ENCODE measurements around the gene TH.

The TH gene

GRCh38 chr11:2208691-2209369 lies 37.2 kb upstream of the TH start:
- peak; percentile 1 for DNase-seq

- no peak for DNase-seq
Measured at GRCh38 chr11:2207773-2208621, 36.4 kb upstream of the TH start.

- DNase-seq, result no peak
Measured at GRCh38 chr11:2207212-2207611, 35.6 kb upstream of the TH start.

- no peak for DNase-seq
Measured at GRCh38 chr11:2205981-2206690, 34.5 kb upstream of the TH start.

- no peak for DNase-seq
Measured at GRCh38 chr11:2205214-2205720, 33.7 kb upstream of the TH start.

GRCh38 chr11:2204361-2205213 lies 33.0 kb upstream of the TH start:
- no peak for DNase-seq

- no peak for DNase-seq
Measured at GRCh38 chr11:2203440-2204259, 32.0 kb upstream of the TH start.

- no peak for DNase-seq
Measured at GRCh38 chr11:2202900-2203439, 31.4 kb upstream of the TH start.

- no peak for DNase-seq
Measured at GRCh38 chr11:2202071-2202899, 30.7 kb upstream of the TH start.

- no peak for DNase-seq
Measured at GRCh38 chr11:2201542-2201941, 29.9 kb upstream of the TH start.

- DNase-seq, result no peak
Measured at GRCh38 chr11:2200957-2201519, 29.4 kb upstream of the TH start.

- DNase-seq, result no peak
Measured at GRCh38 chr11:2200536-2200935, 28.9 kb upstream of the TH start.

GRCh38 chr11:2199466-2200341 lies 28.1 kb upstream of the TH start:
- no peak for DNase-seq

- DNase-seq, result no peak
Measured at GRCh38 chr11:2198621-2199365, 27.2 kb upstream of the TH start.

- DNase-seq, result no peak
Measured at GRCh38 chr11:2197771-2198520, 26.3 kb upstream of the TH start.

- DNase-seq, result peak; percentile 75
Measured at GRCh38 chr11:2196970-2197770, 25.6 kb upstream of the TH start.

GRCh38 chr11:2195756-2196088 lies 24.1 kb upstream of the TH start:
- DNase-seq, result no peak

Data from stimulated activated CD4-positive, alpha-beta T cell treated with anti-CD3 and anti-CD28 coated beads, Interleukin-4, amount 100 ng/mL, for 24 hours (primary cell).